B cell (primary cell): ENCODE measurements around the gene WDR45. TPM values are rescaled to one million over a fixed set of nuclear protein-coding genes. Genes with fewer than 3 reads are reported as not detected.
"Not testable (repeated sequence)": the region's sequence is repeated elsewhere in the genome, so short reads cannot be mapped to it uniquely, and the experiment has no call there.

Source experiments
- ATAC-seq: fragments of 200-7000 bp; cut with Tn5 transposase; one replicate; pipeline ENCODE4 v1.10.0; 2021; ENCODE audit warnings: low read depth, mild to moderate bottlenecking, moderate number of reproducible peaks, moderate library complexity
- CTCF ChIA-PET: fragments of 350-600 bp; sonication (Branson Sonifier 250); formaldehyde crosslinking; loops from one replicate; lab custom pipeline; 2021; ENCODE audit warnings: antibody characterized with exemption, inconsistent platforms; lab: Charles Lee
- POLR2A ChIA-PET: fragments of 350-600 bp; sonication (Branson Sonifier 250); formaldehyde crosslinking; loops from one replicate; lab custom pipeline; 2021; ENCODE audit warnings: antibody characterized with exemption; lab: Charles Lee
- DNase-seq: peaks from one replicate; pipeline ENCODE4 v3.0.0; 2013
- H2AFZ ChIP-seq: 2 replicates; pipeline ENCODE4 v1.6.1; 2012; ENCODE audit warnings: mild to moderate bottlenecking, low read depth, low read length; ENCODE audit not compliant: insufficient read depth, poor library complexity, severe bottlenecking
- H3K27ac ChIP-seq, 2 donors: 1 replicate in 1 of 2; 2 replicates in 1 of 2; pipeline ENCODE4 v1.5.1; 2012 to 2013; ENCODE audit warnings: low read length in 2 of 2, mild to moderate bottlenecking in 2 of 2, moderate library complexity in 1 of 2
- H3K27me3 ChIP-seq, 4 experiments: fragments of 200-600 bp in 1 of 4; sonication (generic) in 1 of 4; replicated peaks in 1 of 4; 1 replicate in 2 of 4; 2 replicates in 2 of 4; pipeline versions ENCODE4 v1.6.1 to v1.7.0; 2013 to 2016; ENCODE audit warnings: low read length in 3 of 4, mild to moderate bottlenecking in 2 of 4, mixed read lengths in 1 of 4, moderate library complexity in 1 of 4; ENCODE audit not compliant: insufficient read depth in 4 of 4, control insufficient read depth in 3 of 4; ENCODE audit errors: control extremely low read depth in 1 of 4
- H3K36me3 ChIP-seq, 2 experiments: replicated peaks in 1 of 2; 1 replicate in 1 of 2; 2 replicates in 1 of 2; pipeline versions ENCODE4 v1.6.1 to v1.7.1; 2013; ENCODE audit warnings: low read length in 1 of 2; ENCODE audit not compliant: insufficient read depth in 2 of 2, control insufficient read depth in 1 of 2; ENCODE audit errors: control extremely low read depth in 1 of 2, extremely low read depth in 1 of 2
- H3K4me1 ChIP-seq, 2 donors: fragments of 200-600 bp in 1 of 2; sonication (generic) in 1 of 2; 1 replicate in 1 of 2; 2 replicates in 1 of 2; pipeline versions ENCODE4 v1.5.1 to v1.6.1; 2013 to 2017; ENCODE audit warnings: low read length in 2 of 2; ENCODE audit not compliant: control insufficient read depth in 2 of 2, insufficient read depth in 2 of 2
- H3K4me2 ChIP-seq: replicated peaks from 2 replicates; pipeline ENCODE3; 2012; ENCODE audit warnings: mild to moderate bottlenecking, low read depth, low read length; ENCODE audit not compliant: poor library complexity, severe bottlenecking
- H3K4me3 ChIP-seq, 5 experiments: fragments of 200-600 bp in 1 of 5; sonication (generic) in 1 of 5; 1 replicate in 3 of 5; 2 replicates in 2 of 5; pipeline versions ENCODE4 v1.5.1 to v1.7.0; 2011 to 2016; ENCODE audit warnings: low read length in 4 of 5, mild to moderate bottlenecking in 4 of 5, low read depth in 2 of 5, control low read depth in 1 of 5, moderate library complexity in 1 of 5; ENCODE audit not compliant: insufficient read depth in 1 of 5; ENCODE audit errors: control extremely low read depth in 1 of 5, extremely low read depth in 1 of 5
- H3K79me2 ChIP-seq: fragments of 200-600 bp; sonication (generic); one replicate; pipeline ENCODE4 v1.6.0; 2016; ENCODE audit warnings: low read length; ENCODE audit not compliant: control insufficient read depth, insufficient read depth
- H3K9ac ChIP-seq: fragments of 200-600 bp; sonication (generic); 2 replicates; pipeline ENCODE4 v1.6.1; 2017; ENCODE audit warnings: mild to moderate bottlenecking, low read length, moderate library complexity
- H3K9me3 ChIP-seq, 3 donors: one replicate each; pipeline versions ENCODE4 v1.6.1 to v1.7.1; 2013; ENCODE audit warnings: low read length in 2 of 3; ENCODE audit not compliant: control insufficient read depth in 2 of 3, insufficient read depth in 1 of 3; ENCODE audit errors: control extremely low read depth in 1 of 3
- H4K20me1 ChIP-seq: 2 replicates; pipeline ENCODE4 v1.6.0; 2012; ENCODE audit warnings: mild to moderate bottlenecking, low read length; ENCODE audit not compliant: insufficient read depth, control insufficient read depth, poor library complexity, severe bottlenecking
- H3K27ac Mint-ChIP-seq: one replicate; pipeline ENCODE4 v1.8.0; 2021; ENCODE audit warnings: mixed read lengths
- H3K27me3 Mint-ChIP-seq: one replicate; pipeline ENCODE4 v1.8.0; 2021; ENCODE audit warnings: mixed read lengths
- H3K4me1 Mint-ChIP-seq: one replicate; pipeline ENCODE4 v1.8.0; 2021; ENCODE audit warnings: mixed read lengths
- H3K4me3 Mint-ChIP-seq: one replicate; pipeline ENCODE4 v1.8.0; 2021; ENCODE audit warnings: mixed read lengths
- H3K9me3 Mint-ChIP-seq: one replicate; pipeline ENCODE4 v1.8.0; 2022; ENCODE audit warnings: mixed read lengths; ENCODE audit not compliant: insufficient read depth
- EZH2 ChIP-seq: IDR thresholded peaks from 2 replicates; pipeline ENCODE4 v1.6.1; 2012; ENCODE audit warnings: borderline replicate concordance, low read depth, mild to moderate bottlenecking, moderate library complexity, low read length; ENCODE audit not compliant: insufficient read depth, poor library complexity, severe bottlenecking
- WGBS: methylation state at CpG from one replicate; pipeline ENCODE4 v1.1.5; 2013; ENCODE audit warnings: missing lambda C conversion rate; ENCODE audit not compliant: insufficient coverage; 5-methylcytosine and 5-hydroxymethylcytosine counted together
- intact Hi-C: fragments of 100-400 bp; cut with micrococcal nuclease; formaldehyde crosslinking; loops from one replicate; pipeline ENCODE4 v1.10.0; 2022
- polyA plus RNA-seq: library from polyadenylated mRNA; depleted of rRNA; stranded (reverse); fragments of >200 nt; gene quantifications from 2 replicates; pipeline ENCODE4 v1.2.3, GENCODE V29; 2012
- total RNA-seq, 2 donors: library from RNA; stranded (reverse); fragments of 120-200 nt in 1 of 2; gene quantifications; 1 replicate in 1 of 2; 2 replicates in 1 of 2; pipeline versions ENCODE4 v1.2.3 to v1.2.4, GENCODE V29; 2013 to 2022
- TF ChIP-seq, protein P1 (sequence below): fragments of 200-600 bp; IDR thresholded peaks from one replicate; pipeline ENCODE4 v1.8.0; 2022; ENCODE audit warnings: antibody characterized with exemption, mild to moderate bottlenecking

Gene WDR45
- total and polyA plus RNA-seq, 2 donors (not counting 1 experiment from before 2014, with no cell fraction given): 100 to 153 TPM

DNA sequence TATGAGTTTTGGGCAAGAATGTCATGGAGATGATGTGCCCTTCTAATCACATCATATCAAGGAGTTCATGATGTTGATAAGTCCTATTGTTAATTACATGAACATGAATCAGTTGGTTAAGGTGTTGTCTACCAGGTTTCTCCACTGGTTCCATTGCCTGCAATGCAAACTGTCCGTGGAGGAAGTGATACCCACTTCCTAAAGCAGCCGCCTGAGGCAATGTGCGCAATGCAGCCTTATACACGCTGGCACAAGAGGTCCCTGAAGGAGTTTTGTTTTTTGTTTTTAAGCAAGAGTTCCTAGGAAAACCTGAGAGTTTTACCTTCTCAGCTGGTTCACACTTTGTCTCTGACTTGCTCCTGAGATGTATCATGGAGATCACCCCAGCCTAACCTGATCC is 49.7 kb upstream of the WDR45 start:
- TF ChIP-seq EZH2: no peak
- TF ChIP-seq, protein P1, sequence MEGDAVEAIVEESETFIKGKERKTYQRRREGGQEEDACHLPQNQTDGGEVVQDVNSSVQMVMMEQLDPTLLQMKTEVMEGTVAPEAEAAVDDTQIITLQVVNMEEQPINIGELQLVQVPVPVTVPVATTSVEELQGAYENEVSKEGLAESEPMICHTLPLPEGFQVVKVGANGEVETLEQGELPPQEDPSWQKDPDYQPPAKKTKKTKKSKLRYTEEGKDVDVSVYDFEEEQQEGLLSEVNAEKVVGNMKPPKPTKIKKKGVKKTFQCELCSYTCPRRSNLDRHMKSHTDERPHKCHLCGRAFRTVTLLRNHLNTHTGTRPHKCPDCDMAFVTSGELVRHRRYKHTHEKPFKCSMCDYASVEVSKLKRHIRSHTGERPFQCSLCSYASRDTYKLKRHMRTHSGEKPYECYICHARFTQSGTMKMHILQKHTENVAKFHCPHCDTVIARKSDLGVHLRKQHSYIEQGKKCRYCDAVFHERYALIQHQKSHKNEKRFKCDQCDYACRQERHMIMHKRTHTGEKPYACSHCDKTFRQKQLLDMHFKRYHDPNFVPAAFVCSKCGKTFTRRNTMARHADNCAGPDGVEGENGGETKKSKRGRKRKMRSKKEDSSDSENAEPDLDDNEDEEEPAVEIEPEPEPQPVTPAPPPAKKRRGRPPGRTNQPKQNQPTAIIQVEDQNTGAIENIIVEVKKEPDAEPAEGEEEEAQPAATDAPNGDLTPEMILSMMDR: no peak
- DNase-seq: peak; percentile 40
- Mint-ChIP-seq H3K4me1 (peaks cover 5% of the 10 kb centered on the region), H3K9me3 (no peaks in the 10 kb centered on the region), H3K27me3 (no peaks in the 10 kb centered on the region), H3K4me3 (no peak overlapping the region), H3K27ac (peak overlapping the region; percentile 32)
- Histone ChIP-seq H3K4me2 (no peak overlapping the region), H3K27me3 (no peaks in the 10 kb centered on the region), H3K9ac (no peak overlapping the region), H3K4me1 (peaks cover 0 to 5% of the 10 kb centered on the region in 2 donors), H2AFZ (no peak overlapping the region), H4K20me1 (no peaks in the 10 kb centered on the region), H3K79me2 (no peaks in the 10 kb centered on the region), H3K4me3 (no peak overlapping the region), H3K27ac (no peak overlapping the region), H3K36me3 (no peaks in the 10 kb centered on the region), H3K9me3 (no peaks in the 10 kb centered on the region)
- CTCF ChIA-PET: no interaction called here
- POLR2A ChIA-PET: no interaction called here
- ATAC-seq: peak; percentile 51
- WGBS: 0% methylated on average over 2 of the region's 4 CpGs
- intact Hi-C loops: loop anchor here (10.0 kb wide), 1 partner anchor 1475 kb away; the partner anchor contains the start of genes ELK1 and UXT

DNA sequence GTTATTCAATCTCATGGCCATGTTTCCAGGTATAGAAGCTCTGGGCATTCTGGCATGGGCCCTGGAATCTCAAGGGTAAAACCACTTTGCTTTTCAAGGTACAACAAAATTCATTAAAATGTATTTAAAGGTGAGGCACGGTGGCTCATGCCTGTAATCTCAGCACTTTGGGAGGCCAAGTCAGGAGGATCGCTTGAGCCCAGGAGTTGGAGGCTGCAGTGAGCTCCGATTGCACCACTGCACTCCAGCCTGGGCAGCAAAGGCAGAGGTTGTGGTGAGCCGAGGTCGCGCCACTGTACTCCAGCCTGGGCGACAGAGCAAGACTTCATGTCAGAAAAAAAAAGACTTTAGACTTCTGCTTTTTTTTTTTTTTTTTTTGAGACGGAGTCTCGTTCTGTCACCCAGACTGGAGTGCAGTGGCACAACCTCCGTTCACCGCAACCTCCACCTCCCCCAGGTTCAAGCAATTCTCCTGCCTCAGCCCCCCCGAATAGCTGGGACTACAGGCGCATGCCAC is 48.1 kb upstream of the WDR45 start:
- not testable (repeated sequence) for H3K4me3 Mint-ChIP-seq, H3K9ac ChIP-seq, H3K27ac Mint-ChIP-seq, H4K20me1 ChIP-seq, H3K27me3 ChIP-seq, DNase-seq, ATAC-seq, H2AFZ ChIP-seq, H3K36me3 ChIP-seq, H3K27me3 Mint-ChIP-seq, H3K4me3 ChIP-seq, H3K4me2 ChIP-seq, H3K27ac ChIP-seq, H3K9me3 Mint-ChIP-seq, H3K9me3 ChIP-seq
- Histone ChIP-seq H3K79me2 (peaks cover 10% of the 10 kb centered on the region), H3K4me1 (peaks cover 3 to 12% of the 10 kb centered on the region in 2 donors)
- ChIA-PET CTCF (interaction anchor here (1.2 kb wide), 1 partner anchor 28 kb away, joined by 3 read pairs; no protein-coding TSS in a partner anchor), POLR2A (interaction anchor here (0.7 kb wide), 1 partner anchor 167 kb away, joined by 5 read pairs; no protein-coding TSS in a partner anchor)
- intact Hi-C loops: loop anchor here (10.0 kb wide), 1 partner anchor 1473 kb away; the partner anchor contains the start of genes ELK1 and UXT
- H3K4me1 Mint-ChIP-seq: peaks cover 13% of the 10 kb centered on the region
- WGBS: no CpG with 5 or more reads among the region's 13 CpGs
